GM21825 (cell line): ENCODE data around the gene FASN.
A peak's percentile ranks its signal among the peaks of the same experiment; 100 is the strongest.

Experiments
- ATAC-seq: cut with Tn5 transposase; IDR thresholded peaks from one replicate; pipeline ENCODE4 v1.9.1; 2021; ENCODE audit warnings: mild to moderate bottlenecking, moderate library complexity; ENCODE audit not compliant: unreplicated experiment

Gene FASN

GRCh38 chr17:82118168-82118814 is 20.3 kb upstream of the FASN start:
- no peak for ATAC-seq

GRCh38 chr17:82117139-82118090 is 19.4 kb upstream of the FASN start:
- ATAC-seq: no peak

GRCh38 chr17:82116246-82116645 is 18.2 kb upstream of the FASN start:
- ATAC-seq: no peak

GRCh38 chr17:82114872-82115271 is 16.8 kb upstream of the FASN start:
- ATAC-seq: no peak

- no peak for ATAC-seq
Observed at GRCh38 chr17:82114447-82114846, 16.4 kb upstream of the FASN start.

- no peak for ATAC-seq
Observed at GRCh38 chr17:82113941-82114340, 15.9 kb upstream of the FASN start.

GRCh38 chr17:82113422-82113821 is 15.4 kb upstream of the FASN start:
- ATAC-seq: no peak

- ATAC-seq: no peak
Observed at GRCh38 chr17:82112914-82113311, 14.9 kb upstream of the FASN start.

GRCh38 chr17:82112181-82112913 is 14.3 kb upstream of the FASN start:
- ATAC-seq: no peak

GRCh38 chr17:82110298-82110697 is 12.3 kb upstream of the FASN start:
- ATAC-seq: no peak

- no peak for ATAC-seq
Observed at GRCh38 chr17:82108961-82109475, 11.0 kb upstream of the FASN start.

GRCh38 chr17:82108496-82108945 is 10.5 kb upstream of the FASN start:
- ATAC-seq: no peak

GRCh38 chr17:82108038-82108437 is 10.0 kb upstream of the FASN start:
- ATAC-seq: no peak

- no peak for ATAC-seq
Observed at GRCh38 chr17:82107341-82107860, 9.4 kb upstream of the FASN start.

- no peak for ATAC-seq
Observed at GRCh38 chr17:82106688-82107305, 8.8 kb upstream of the FASN start.

GRCh38 chr17:82105882-82106687 is 8.0 kb upstream of the FASN start:
- ATAC-seq: peak; percentile 66

- ATAC-seq: no peak
Observed at GRCh38 chr17:82105417-82105881, 7.4 kb upstream of the FASN start.

GRCh38 chr17:82104797-82105416 is 6.9 kb upstream of the FASN start:
- no peak for ATAC-seq
